Ishikawa (cell line): ENCODE results near the gene RASL12.

Experiments
- CEBPB ChIP-seq: IDR thresholded peaks from 2 replicates; pipeline ENCODE4 v1.6.1; 2012
- CREB1 ChIP-seq: IDR thresholded peaks from 2 replicates; pipeline ENCODE4 v1.6.1; 2012; ENCODE audit warnings: low read depth
- EGR1 ChIP-seq: IDR thresholded peaks from 2 replicates; pipeline ENCODE4 v1.6.1; 2012
- EP300 ChIP-seq: IDR thresholded peaks from 2 replicates; pipeline ENCODE4 v1.6.1; 2012; ENCODE audit warnings: borderline replicate concordance
- FOXM1 ChIP-seq: IDR thresholded peaks from 2 replicates; pipeline ENCODE4 v1.6.1; 2012; ENCODE audit warnings: low read depth, borderline replicate concordance
- NFIC ChIP-seq: IDR thresholded peaks from 2 replicates; pipeline ENCODE4 v1.6.1; 2012
- RAD21 ChIP-seq: IDR thresholded peaks from 2 replicates; pipeline ENCODE4 v1.6.1; 2012; ENCODE audit warnings: low read depth
- TAF1 ChIP-seq: IDR thresholded peaks from 2 replicates; pipeline ENCODE4 v1.6.1; 2012; ENCODE audit warnings: low read depth, mild to moderate bottlenecking
- TCF12 ChIP-seq: IDR thresholded peaks from 2 replicates; pipeline ENCODE4 v1.6.1; 2012; ENCODE audit warnings: low read depth
- TEAD4 ChIP-seq: IDR thresholded peaks from 2 replicates; pipeline ENCODE4 v1.6.1; 2012
- YY1 ChIP-seq: IDR thresholded peaks from 2 replicates; pipeline ENCODE4 v1.6.1; 2012; ENCODE audit warnings: low read depth
- ZBTB7A ChIP-seq: IDR thresholded peaks from 2 replicates; pipeline ENCODE4 v1.6.1; 2012; ENCODE audit warnings: low read depth
- TF ChIP-seq, protein P1 (sequence below): IDR thresholded peaks from 2 replicates; pipeline ENCODE4 v1.6.1; 2012
- TF ChIP-seq, protein P2 (sequence below): IDR thresholded peaks from 2 replicates; pipeline ENCODE4 v1.6.1; 2012; ENCODE audit warnings: low read depth, mild to moderate bottlenecking
- TF ChIP-seq, protein P3 (sequence below): IDR thresholded peaks from 2 replicates; pipeline ENCODE4 v1.6.1; 2012

Gene RASL12

DNA sequence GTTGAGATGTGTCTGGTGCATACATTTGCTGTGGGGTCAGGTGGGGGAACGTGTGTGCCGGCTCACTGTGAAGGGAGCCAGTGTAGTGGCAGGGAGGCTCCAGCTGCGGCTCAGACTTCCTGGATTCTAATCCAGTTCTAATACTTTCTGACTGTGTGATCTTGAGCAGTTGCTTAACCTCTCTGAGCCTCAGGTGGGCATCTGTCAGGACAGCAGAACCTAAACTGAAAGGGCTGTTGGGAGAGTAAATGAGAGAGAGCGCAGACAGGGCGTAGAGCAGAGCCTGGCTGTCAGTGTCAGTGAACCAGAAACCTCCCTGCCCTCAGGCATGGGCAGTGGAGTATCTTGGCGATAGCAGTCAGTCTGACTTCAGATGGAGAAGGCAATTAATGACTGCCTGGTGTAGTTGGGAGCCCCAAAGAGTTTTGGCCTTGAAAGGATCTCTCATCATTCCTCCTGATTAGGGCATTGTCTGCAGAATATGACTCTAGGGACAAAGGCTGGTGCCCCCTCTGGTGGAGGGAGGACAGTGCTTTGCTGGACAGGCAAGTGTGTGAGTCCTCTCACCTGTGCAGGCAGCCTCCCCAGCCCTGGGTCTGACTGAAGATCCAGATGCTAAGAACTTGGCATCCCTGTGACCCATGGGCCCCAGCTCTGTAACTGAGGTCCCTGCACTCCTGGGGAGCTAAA, 18.3 kb upstream of the RASL12 start:
- TF ChIP-seq CREB1 = no peak
- TF ChIP-seq RAD21 = peak; percentile 73
- TF ChIP-seq EGR1 = no peak
- TF ChIP-seq TAF1 = no peak
- TF ChIP-seq CEBPB = no peak
- no peak for TF ChIP-seq NFIC
- TF ChIP-seq TEAD4 = no peak
- no peak for TF ChIP-seq ZBTB7A

DNA sequence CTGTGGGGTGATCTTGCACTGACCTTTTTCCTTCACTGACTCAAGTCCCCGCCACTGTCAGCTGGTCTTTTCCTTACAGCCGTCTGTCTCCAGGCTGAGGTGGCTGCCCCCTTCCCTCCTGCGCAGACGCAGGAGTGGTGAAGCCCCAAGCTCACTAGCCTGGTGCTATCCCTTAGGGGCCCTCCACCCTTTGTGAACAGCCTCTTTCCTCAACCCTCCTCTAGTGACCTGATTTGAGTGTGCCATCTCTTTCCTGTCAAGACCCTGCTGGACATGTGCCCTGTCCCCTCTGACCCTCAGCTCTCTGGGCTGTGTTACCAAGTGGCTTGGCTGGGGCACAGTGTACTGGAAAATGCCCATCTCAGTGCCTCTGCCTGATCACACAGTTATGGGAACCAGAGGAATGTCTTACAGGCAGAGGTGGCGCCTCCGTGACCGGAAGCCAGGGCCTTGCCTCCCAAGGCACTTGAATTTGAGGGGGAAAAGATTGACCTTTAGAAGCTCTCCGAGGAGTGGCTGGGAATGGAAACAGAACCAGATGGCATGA, 17.5 kb upstream of the RASL12 start:
- TF ChIP-seq, protein P1, sequence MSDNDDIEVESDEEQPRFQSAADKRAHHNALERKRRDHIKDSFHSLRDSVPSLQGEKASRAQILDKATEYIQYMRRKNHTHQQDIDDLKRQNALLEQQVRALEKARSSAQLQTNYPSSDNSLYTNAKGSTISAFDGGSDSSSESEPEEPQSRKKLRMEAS = no peak
- TF ChIP-seq, protein P2, sequence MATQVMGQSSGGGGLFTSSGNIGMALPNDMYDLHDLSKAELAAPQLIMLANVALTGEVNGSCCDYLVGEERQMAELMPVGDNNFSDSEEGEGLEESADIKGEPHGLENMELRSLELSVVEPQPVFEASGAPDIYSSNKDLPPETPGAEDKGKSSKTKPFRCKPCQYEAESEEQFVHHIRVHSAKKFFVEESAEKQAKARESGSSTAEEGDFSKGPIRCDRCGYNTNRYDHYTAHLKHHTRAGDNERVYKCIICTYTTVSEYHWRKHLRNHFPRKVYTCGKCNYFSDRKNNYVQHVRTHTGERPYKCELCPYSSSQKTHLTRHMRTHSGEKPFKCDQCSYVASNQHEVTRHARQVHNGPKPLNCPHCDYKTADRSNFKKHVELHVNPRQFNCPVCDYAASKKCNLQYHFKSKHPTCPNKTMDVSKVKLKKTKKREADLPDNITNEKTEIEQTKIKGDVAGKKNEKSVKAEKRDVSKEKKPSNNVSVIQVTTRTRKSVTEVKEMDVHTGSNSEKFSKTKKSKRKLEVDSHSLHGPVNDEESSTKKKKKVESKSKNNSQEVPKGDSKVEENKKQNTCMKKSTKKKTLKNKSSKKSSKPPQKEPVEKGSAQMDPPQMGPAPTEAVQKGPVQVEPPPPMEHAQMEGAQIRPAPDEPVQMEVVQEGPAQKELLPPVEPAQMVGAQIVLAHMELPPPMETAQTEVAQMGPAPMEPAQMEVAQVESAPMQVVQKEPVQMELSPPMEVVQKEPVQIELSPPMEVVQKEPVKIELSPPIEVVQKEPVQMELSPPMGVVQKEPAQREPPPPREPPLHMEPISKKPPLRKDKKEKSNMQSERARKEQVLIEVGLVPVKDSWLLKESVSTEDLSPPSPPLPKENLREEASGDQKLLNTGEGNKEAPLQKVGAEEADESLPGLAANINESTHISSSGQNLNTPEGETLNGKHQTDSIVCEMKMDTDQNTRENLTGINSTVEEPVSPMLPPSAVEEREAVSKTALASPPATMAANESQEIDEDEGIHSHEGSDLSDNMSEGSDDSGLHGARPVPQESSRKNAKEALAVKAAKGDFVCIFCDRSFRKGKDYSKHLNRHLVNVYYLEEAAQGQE = no peak
- TF ChIP-seq NFIC (no peak), FOXM1 (no peak), ZBTB7A (no peak), YY1 (no peak), EP300 (no peak), EGR1 (no peak), TCF12 (no peak), RAD21 (no peak), CREB1 (no peak), TEAD4 (no peak), TAF1 (no peak), CEBPB (no peak)

DNA sequence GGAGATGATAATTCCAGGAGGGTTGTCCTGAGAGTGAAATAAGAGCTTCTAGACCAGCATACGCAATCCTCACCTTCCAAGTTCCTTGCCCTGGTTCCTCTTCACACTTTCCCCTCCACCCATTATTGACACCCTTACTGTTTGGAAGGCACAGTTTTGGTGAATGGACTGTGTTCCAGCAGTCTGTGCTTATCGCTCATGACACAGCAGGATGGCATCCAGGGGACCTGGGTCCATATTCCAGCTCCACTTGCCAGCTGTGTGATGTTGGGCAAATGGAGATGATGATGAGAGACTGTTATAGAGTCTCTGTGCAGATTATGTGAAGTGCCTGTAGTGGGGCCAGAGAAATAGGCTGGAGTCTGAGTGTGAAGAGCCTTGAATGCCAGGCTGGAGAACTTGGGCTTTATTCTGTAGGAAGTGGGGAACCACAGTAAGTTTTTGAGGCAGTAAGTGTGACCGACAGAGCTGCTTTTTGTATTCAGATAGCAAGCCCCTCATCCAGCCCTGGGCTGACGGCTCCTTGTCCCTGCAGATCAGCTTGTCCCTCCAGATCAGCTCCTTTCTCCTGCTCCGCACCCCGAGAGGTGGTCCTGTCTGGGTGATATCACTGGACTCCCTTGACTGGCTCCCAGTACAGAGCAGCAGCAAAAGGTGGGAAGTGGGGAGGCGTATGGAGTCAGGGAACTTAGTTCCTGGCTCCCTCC, 16.9 kb upstream of the RASL12 start:
- TF ChIP-seq EP300 (no peak), CREB1 (no peak), ZBTB7A (no peak), TCF12 (no peak), YY1 (no peak), NFIC (no peak), FOXM1 (no peak), TEAD4 (no peak), RAD21 (no peak), TAF1 (no peak)
- TF ChIP-seq, protein P1 = no peak

DNA sequence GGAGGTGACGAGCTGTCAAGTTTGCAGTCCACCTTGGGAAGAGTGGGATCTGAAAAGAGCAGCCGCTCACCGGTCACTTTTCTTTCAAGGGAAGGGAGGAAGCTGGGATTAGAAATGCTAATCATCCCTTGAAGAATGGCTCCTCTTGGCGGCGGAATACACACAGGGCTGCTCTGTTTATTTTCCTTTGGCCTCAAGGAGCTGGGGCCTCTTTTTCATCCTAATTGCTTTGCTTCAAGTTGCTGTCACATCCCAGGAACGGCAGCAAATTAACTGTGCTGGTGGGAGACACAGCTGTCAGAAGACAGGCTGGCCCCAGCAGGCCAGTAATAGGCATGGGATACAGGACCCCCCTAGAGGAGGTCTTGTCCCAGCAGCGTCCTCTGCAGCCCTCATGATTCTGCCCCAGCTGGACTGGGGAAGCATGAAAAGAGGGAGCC, 15.5 kb upstream of the RASL12 start:
- TF ChIP-seq CREB1 (no peak), ZBTB7A (no peak), TCF12 (no peak), TAF1 (no peak), RAD21 (no peak; the same call in 1 of the 2 replicates), CEBPB (no peak), EP300 (no peak), NFIC (no peak), FOXM1 (no peak), YY1 (no peak), TEAD4 (no peak), EGR1 (no peak)
- TF ChIP-seq, protein P1 = no peak
- TF ChIP-seq, protein P3, sequence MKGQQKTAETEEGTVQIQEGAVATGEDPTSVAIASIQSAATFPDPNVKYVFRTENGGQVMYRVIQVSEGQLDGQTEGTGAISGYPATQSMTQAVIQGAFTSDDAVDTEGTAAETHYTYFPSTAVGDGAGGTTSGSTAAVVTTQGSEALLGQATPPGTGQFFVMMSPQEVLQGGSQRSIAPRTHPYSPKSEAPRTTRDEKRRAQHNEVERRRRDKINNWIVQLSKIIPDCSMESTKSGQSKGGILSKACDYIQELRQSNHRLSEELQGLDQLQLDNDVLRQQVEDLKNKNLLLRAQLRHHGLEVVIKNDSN = no peak
- TF ChIP-seq, protein P2 = no peak

DNA sequence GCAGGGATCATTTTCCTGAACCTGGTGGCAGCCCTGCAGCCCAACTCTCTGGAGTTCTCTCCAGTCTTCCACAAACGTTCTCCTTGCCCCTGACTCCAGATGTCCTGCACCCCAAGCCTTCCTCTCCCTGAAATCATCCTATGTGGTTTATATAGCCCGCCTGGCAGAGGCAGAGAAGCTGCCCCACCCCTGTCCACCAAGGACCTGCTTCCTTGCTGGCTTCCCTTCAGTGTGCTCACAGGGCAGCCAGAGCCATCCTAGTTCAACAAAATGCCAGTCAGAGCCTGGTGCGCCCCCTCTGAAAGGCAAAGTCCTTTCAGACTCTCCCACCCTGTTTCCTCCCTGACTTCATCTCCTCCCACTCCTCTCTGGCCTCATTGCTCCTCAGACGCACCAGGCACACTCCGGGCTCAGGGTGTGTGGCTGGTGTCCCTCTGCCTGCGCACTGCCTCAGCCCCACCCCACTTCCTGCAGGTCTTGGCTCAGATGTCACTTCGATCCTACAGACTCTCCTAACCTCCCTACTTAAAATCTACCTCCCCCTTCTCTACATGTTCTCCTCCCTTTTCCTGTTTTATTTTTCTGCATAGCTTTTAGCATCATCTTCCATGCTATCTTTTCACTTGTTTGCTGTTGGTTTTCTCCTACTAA, 14.6 kb upstream of the RASL12 start:
- no peak for TF ChIP-seq TCF12
- TF ChIP-seq EP300 = no peak
- TF ChIP-seq, protein P3 = no peak
- TF ChIP-seq, protein P1 = no peak
- TF ChIP-seq ZBTB7A = no peak
- no peak for TF ChIP-seq FOXM1
- TF ChIP-seq CREB1 = no peak
- no peak for TF ChIP-seq CEBPB
- no peak for TF ChIP-seq YY1
- TF ChIP-seq TAF1 = no peak
- TF ChIP-seq TEAD4 = no peak
- no peak for TF ChIP-seq RAD21
- TF ChIP-seq EGR1 = no peak
- TF ChIP-seq, protein P2 = no peak
- no peak for TF ChIP-seq NFIC
